Stomach (tissue), 9 donors: Measurements from ENCODE around the gene HSFX3. TPM values are rescaled to one million over a fixed set of nuclear protein-coding genes. Genes with fewer than 3 reads are reported as not detected.
"Not testable (repeated sequence)": the region's sequence is repeated elsewhere in the genome, so short reads cannot be mapped to it uniquely, and the experiment has no call there.

Source experiments
- DNase-seq, 2 donors: peaks; one replicate each; pipeline versions ENCODE4 v3.0.0 to v3.0.0-alpha.2; 2013 to 2019
- H3K27ac ChIP-seq, 5 donors: fragments of 200-600 bp in 4 of 5; sonication (generic) in 4 of 5; one replicate each; pipeline ENCODE4 v1.5.1; 2013 to 2019; ENCODE audit warnings: mild to moderate bottlenecking in 1 of 5, moderate library complexity in 1 of 5
- H3K27me3 ChIP-seq, 3 donors: fragments of 200-600 bp; sonication (generic); one replicate each; pipeline ENCODE4 v1.5.1; 2017 to 2019; ENCODE audit warnings: mixed run types in 1 of 3
- H3K36me3 ChIP-seq, 4 donors: fragments of 200-600 bp; sonication (generic); 1 replicate in 3 of 4; 2 replicates in 1 of 4; pipeline ENCODE4 v1.5.1; 2016 to 2019
- H3K4me1 ChIP-seq, 4 donors: fragments of 200-600 bp; sonication (generic); one replicate each; pipeline ENCODE4 v1.5.1; 2016 to 2019
- H3K4me3 ChIP-seq, 4 donors: fragments of 200-600 bp; sonication (generic) in 3 of 4; one replicate each; pipeline ENCODE4 v1.5.1; 2016 to 2019; ENCODE audit warnings: mild to moderate bottlenecking in 1 of 4
- H3K9me3 ChIP-seq, 4 donors: fragments of 200-600 bp; sonication (generic); one replicate each; pipeline ENCODE4 v1.5.1; 2016 to 2019
- CTCF ChIP-seq, 7 experiments: fragments of 450-650 bp in 4 of 7; fragments of 200-600 bp in 3 of 7; sonication (generic) in 3 of 7; IDR thresholded peaks; one replicate each; pipeline ENCODE4 v1.5.1; 2016 to 2019; ENCODE audit warnings: antibody characterized with exemption in 7 of 7, control low read depth in 2 of 7, mild to moderate bottlenecking in 1 of 7
- EP300 ChIP-seq: sonication (generic); formaldehyde crosslinking; IDR thresholded peaks from one replicate; pipeline ENCODE4 v1.6.1; 2017; ENCODE audit warnings: antibody characterized with exemption
- POLR2A ChIP-seq, 4 donors: fragments of 450-650 bp; IDR thresholded peaks; one replicate each; pipeline ENCODE4 v1.6.1; 2016; ENCODE audit warnings: antibody characterized with exemption in 4 of 4, control low read depth in 2 of 4, mild to moderate bottlenecking in 1 of 4, moderate library complexity in 1 of 4
- POLR2AphosphoS5 ChIP-seq, 3 donors: sonication (generic); formaldehyde crosslinking; IDR thresholded peaks; one replicate each; pipeline ENCODE4 v1.6.1; 2016; ENCODE audit warnings: antibody characterized with exemption in 3 of 3
- WGBS, 5 donors: extraction: QIAGEN DNeasy Blood & Tissue Kit in 3 of 5; methylation state at CpG; one replicate each; pipeline versions ENCODE4 v1.1.5 to v1.1.7; 2013 to 2018; 5-methylcytosine and 5-hydroxymethylcytosine counted together
- intact Hi-C: fragments of 100-400 bp; cut with DNase I; formaldehyde crosslinking; loops from one replicate; pipeline ENCODE4 v1.15.1; 2023; ENCODE audit warnings: low total_unique reads
- polyA plus RNA-seq, 3 donors: library from polyadenylated mRNA; stranded (reverse); fragments of 200-250 nt; gene quantifications; one replicate each; pipeline ENCODE4 v1.2.3, GENCODE V29; 2013
- total RNA-seq, 5 donors: library from RNA; depleted of rRNA; stranded (reverse); fragments of >200 nt; gene quantifications; one replicate each; pipeline versions ENCODE4 v1.1.0 to v1.2.3, GENCODE V29; 2014 to 2016
- donor health status: healthy with polysubstance abuse.
- donor health status: Bipolar disorder and iron deficiency.
- donor health status: healthy.

Gene HSFX3
- total and polyA plus RNA-seq, 8 donors = 0.72 TPM; not detected in 7

- H3K9me3 ChIP-seq = no peaks in the 10 kb centered on the region
- H3K27me3 ChIP-seq = no peaks in the 10 kb centered on the region
- H3K4me3 ChIP-seq = peak overlapping the region; percentile 55 to 66 (median 60)
- peaks cover 0 to 11% (median 8%) of the 10 kb centered on the region in 4 donors for H3K4me1 ChIP-seq
- intact Hi-C loops = no loop called here
- no peak for TF ChIP-seq CTCF (IDR thresholded peaks at IDR 0.05)
- TF ChIP-seq POLR2A (IDR thresholded peaks at IDR 0.05) = no peak
- no peak for TF ChIP-seq EP300
- peak in 1 of 3 donors; percentile 5 for TF ChIP-seq POLR2AphosphoS5 (IDR thresholded peaks at IDR 0.05)
- H3K36me3 ChIP-seq = peaks cover 0 to 3% (median 1%) of the 10 kb centered on the region in 4 donors
- H3K27ac ChIP-seq = peak overlapping the region; percentile 89 to 94 (median 94)
- peak; percentile 84 to 96 for DNase-seq
- WGBS, 5 donors = 1 to 46% (median 4%) methylated on average over 15 to 33 of the region's 34 CpGs
These were observed 10.2 kb downstream of the HSFX3 start for GRCh38 chrX:149539283-149540130.

GRCh38 chrX:149537474-149537873 is 12.2 kb downstream of the HSFX3 start:
- H3K27ac ChIP-seq, intact Hi-C loops, H3K9me3 ChIP-seq, H3K36me3 ChIP-seq, H3K27me3 ChIP-seq, H3K4me3 ChIP-seq, DNase-seq: not testable (repeated sequence)
- WGBS, 5 donors = 84 to 98% (median 90%) methylated on average over 7 to 9 of the region's 11 CpGs; no CpG with 5 or more reads in 1 of the 5 donors
- peaks cover 0 to 11% (median 8%) of the 10 kb centered on the region in 4 donors for H3K4me1 ChIP-seq

- H3K36me3 ChIP-seq, DNase-seq, H3K4me1 ChIP-seq, H3K4me3 ChIP-seq, intact Hi-C loops, H3K27ac ChIP-seq, H3K9me3 ChIP-seq, H3K27me3 ChIP-seq: not testable (repeated sequence)
- WGBS, 5 donors = 51 to 93% (median 73%) methylated on average over 3 of the region's 3 CpGs
These were observed 14.7 kb downstream of the HSFX3 start for GRCh38 chrX:149534926-149535602.

- H3K27ac ChIP-seq, H3K9me3 ChIP-seq, H3K27me3 ChIP-seq, intact Hi-C loops, H3K36me3 ChIP-seq, H3K4me3 ChIP-seq, H3K4me1 ChIP-seq, DNase-seq: not testable (repeated sequence)
- 87 to 98% (median 91%) methylated on average over 8 to 10 of the region's 11 CpGs for whole genome bisulfite sequencing, 5 donors
These were observed 15.7 kb downstream of the HSFX3 start for GRCh38 chrX:149533999-149534398.

GRCh38 chrX:149532868-149533267 is 16.9 kb downstream of the HSFX3 start:
- WGBS, 5 donors = 100% methylated on average over 1 of the region's 3 CpGs; no CpG with 5 or more reads in 2 of the 5 donors
- intact Hi-C loops, H3K4me3 ChIP-seq, H3K27ac ChIP-seq, DNase-seq, H3K9me3 ChIP-seq, H3K27me3 ChIP-seq, H3K4me1 ChIP-seq: not testable (repeated sequence)
- peaks cover 0 to 13% (median 5%) of the 10 kb centered on the region in 4 donors for H3K36me3 ChIP-seq

- WGBS, 5 donors = 49 to 84% (median 75%) methylated on average over 1 to 2 of the region's 2 CpGs
- no peak for TF ChIP-seq POLR2AphosphoS5 (IDR thresholded peaks at IDR 0.05)
- no peak for TF ChIP-seq EP300
- no peak for TF ChIP-seq POLR2A (IDR thresholded peaks at IDR 0.05)
- TF ChIP-seq CTCF (IDR thresholded peaks at IDR 0.05) = no peak
These were observed 18.1 kb downstream of the HSFX3 start for GRCh38 chrX:149531599-149531998.

More at GRCh38 chrX:149531599-149531998, 18.1 kb downstream of the HSFX3 start:
- H3K9me3 ChIP-seq = no peaks in the 10 kb centered on the region
- H3K27ac ChIP-seq = no peak overlapping the region
- H3K4me1 ChIP-seq = no peaks in the 10 kb centered on the region
- peaks cover 0 to 13% (median 5%) of the 10 kb centered on the region in 4 donors for H3K36me3 ChIP-seq
- no peak for DNase-seq
- H3K27me3 ChIP-seq = no peaks in the 10 kb centered on the region
- no peak overlapping the region for H3K4me3 ChIP-seq
- intact Hi-C loops = no loop called here
